ENCODE results near the gene PTCH2. TPM values are rescaled to one million over a fixed set of nuclear protein-coding genes. Genes with fewer than 3 reads are reported as not detected.
A peak's percentile ranks its signal among the peaks of the same experiment; 100 is the strongest.

PTCH2 gene
- total and polyA plus RNA-seq, 2 donors from 2014 or later = 0.24 to 1.2 TPM

GRCh38 chr1:44775930-44776729, 66.9 kb downstream of the PTCH2 start:
- Histone ChIP-seq H3K9ac (ENCODE audit: low read length in 3 of 3) (peak overlapping the region; percentile 57 to 98 (median 94)), H3K4me3 (ENCODE audit: low read length in 3 of 3) (peak overlapping the region; percentile 84 to 98 (median 97)), H3K4me1 (ENCODE audit: control insufficient read depth in 2 of 3, insufficient read depth in 2 of 3, low read depth in 1 of 3, low read length in 3 of 3) (peaks cover 0 to 6% (median 6%) of the 10 kb centered on the region in 3 donors), H3K9me3 (ENCODE audit: control insufficient read depth in 2 of 3, insufficient read depth in 1 of 3, low read length in 3 of 3) (no peaks in the 10 kb centered on the region), H3K36me3 (ENCODE audit: control insufficient read depth in 2 of 3, insufficient read depth in 3 of 3, low read length in 3 of 3) (peaks cover 4 to 17% (median 6%) of the 10 kb centered on the region in 3 donors), H3K27me3 (ENCODE audit: control insufficient read depth, insufficient read depth, low read length) (no peaks in the 10 kb centered on the region), H3K27ac (ENCODE audit: low read depth in 2 of 2, low read length in 2 of 2) (peak overlapping the region; percentile 96 to 97)
- intact Hi-C loops (cut with DNase I) = no loop called here
- TF ChIP-seq CTCF (IDR thresholded peaks at IDR 0.05; ENCODE audit: borderline replicate concordance, extremely low read depth, insufficient read depth) = no peak
- DNase-seq (peak in 2 of 5 donors; percentile 27 to 85), FAIRE-seq (no peak)

GRCh38 chr1:44775078-44775929, 67.7 kb downstream of the PTCH2 start, which contains the start of gene RPS8:
RPS8 (plus strand) TSS chr1:44775540; CDS start chr1:44775597, 57 bp downstream.
- DNase-seq = peak; percentile 94 to 98 (median 96)

More at GRCh38 chr1:44775078-44775929, 67.7 kb downstream of the PTCH2 start, which contains the start of gene RPS8:
- H3K27ac ChIP-seq (ENCODE audit: low read depth in 2 of 2, low read length in 2 of 2) = peak within 1 kb of the TSS; percentile 96 to 97
- H3K36me3 ChIP-seq (ENCODE audit: control insufficient read depth in 2 of 3, insufficient read depth in 3 of 3, low read length in 3 of 3) = peaks cover 4 to 16% (median 5%) of the 10 kb centered on the region in 3 donors
- H3K4me1 ChIP-seq (ENCODE audit: control insufficient read depth in 2 of 3, insufficient read depth in 2 of 3, low read depth in 1 of 3, low read length in 3 of 3) = peaks cover 0 to 6% (median 6%) of the 10 kb centered on the region in 3 donors
- H3K27me3 ChIP-seq (ENCODE audit: control insufficient read depth, insufficient read depth, low read length) = no peaks in the 10 kb centered on the region
- FAIRE-seq = no peak
- TF ChIP-seq CTCF (IDR thresholded peaks at IDR 0.05; ENCODE audit: borderline replicate concordance, extremely low read depth, insufficient read depth) = no peak
- peak within 1 kb of the TSS; percentile 84 to 98 (median 97) for H3K4me3 ChIP-seq (ENCODE audit: low read length in 3 of 3)
- intact Hi-C loops (cut with DNase I) = no loop called here
- peak within 1 kb of the TSS; percentile 92 to 98 (median 94) for H3K9ac ChIP-seq (ENCODE audit: low read length in 3 of 3)
- no peaks in the 10 kb centered on the region for H3K9me3 ChIP-seq (ENCODE audit: control insufficient read depth in 2 of 3, insufficient read depth in 1 of 3, low read length in 3 of 3)

Other genes starting within 250 kb of the PTCH2 start
- gene TMEM53, start 168.8 kb downstream of the PTCH2 start, total RNA-seq = 16.4 TPM
- 45.0 TPM for gene TMEM53, start 168.8 kb downstream of the PTCH2 start, polyA plus RNA-seq (ENCODE audit: insufficient read depth, low read depth, low replicate concordance)
- gene ARMH1, start 168.5 kb downstream of the PTCH2 start, total RNA-seq = 3.9 TPM
- gene ARMH1, start 168.5 kb downstream of the PTCH2 start, polyA plus RNA-seq (ENCODE audit: insufficient read depth, low read depth, low replicate concordance) = 3.4 TPM
- not detected for gene RNU5D-1, start 112.1 kb downstream of the PTCH2 start, total RNA-seq
- gene RNU5D-1, start 112.1 kb downstream of the PTCH2 start, polyA plus RNA-seq (ENCODE audit: insufficient read depth, low read depth, low replicate concordance) = not detected
- gene KIF2C, start 103.4 kb downstream of the PTCH2 start, total RNA-seq = 1.4 TPM
- gene KIF2C, start 103.4 kb downstream of the PTCH2 start, polyA plus RNA-seq (ENCODE audit: insufficient read depth, low read depth, low replicate concordance) = 0.47 TPM
- 1,449 TPM for gene RPS8, start 67.7 kb downstream of the PTCH2 start, total RNA-seq
- gene RPS8, start 67.7 kb downstream of the PTCH2 start, polyA plus RNA-seq (ENCODE audit: insufficient read depth, low read depth, low replicate concordance) = 1,538 TPM
- gene BEST4, start 55.1 kb downstream of the PTCH2 start, total RNA-seq = 0.50 TPM
- gene BEST4, start 55.1 kb downstream of the PTCH2 start, polyA plus RNA-seq (ENCODE audit: insufficient read depth, low read depth, low replicate concordance) = 0.37 TPM
- 24.3 TPM for gene PLK3, start 42.9 kb downstream of the PTCH2 start, total RNA-seq
- gene PLK3, start 42.9 kb downstream of the PTCH2 start, polyA plus RNA-seq (ENCODE audit: insufficient read depth, low read depth, low replicate concordance) = 4.4 TPM
- gene DYNLT4, start 35.9 kb downstream of the PTCH2 start, total RNA-seq = 1.2 TPM
- not detected for gene DYNLT4, start 35.9 kb downstream of the PTCH2 start, polyA plus RNA-seq (ENCODE audit: insufficient read depth, low read depth, low replicate concordance)
- 16.5 TPM for gene BTBD19, start 34.7 kb downstream of the PTCH2 start, total RNA-seq
- 3.2 TPM for gene BTBD19, start 34.7 kb downstream of the PTCH2 start, polyA plus RNA-seq (ENCODE audit: insufficient read depth, low read depth, low replicate concordance)
- gene EIF2B3, start 143.3 kb upstream of the PTCH2 start, total RNA-seq = 20.6 TPM
- 25.0 TPM for gene EIF2B3, start 143.3 kb upstream of the PTCH2 start, polyA plus RNA-seq (ENCODE audit: insufficient read depth, low read depth, low replicate concordance)
- gene HECTD3, start 168.1 kb upstream of the PTCH2 start, total RNA-seq = 42.1 TPM
- 27.5 TPM for gene HECTD3, start 168.1 kb upstream of the PTCH2 start, polyA plus RNA-seq (ENCODE audit: insufficient read depth, low read depth, low replicate concordance)
- 71.0 TPM for gene UROD, start 169.0 kb upstream of the PTCH2 start, total RNA-seq
- 172 TPM for gene UROD, start 169.0 kb upstream of the PTCH2 start, polyA plus RNA-seq (ENCODE audit: insufficient read depth, low read depth, low replicate concordance)

Data from kidney (tissue), 14 donors.